ENCODE results near the gene GPR31. TPM values are rescaled to one million over a fixed set of nuclear protein-coding genes. Genes with fewer than 3 reads are reported as not detected.
A peak's percentile ranks its signal among the peaks of the same experiment; 100 is the strongest.
"Not testable (repeated sequence)": the region's sequence is repeated elsewhere in the genome, so short reads cannot be mapped to it uniquely, and the experiment has no call there.

The GPR31 gene
- total RNA-seq, 1 experiment from 2014 or later: not detected

- POLR2A ChIA-PET; CTCF ChIA-PET; H3K4me1 Mint-ChIP-seq; H3K27ac Mint-ChIP-seq; H3K36me3 Mint-ChIP-seq; H3K9me3 Mint-ChIP-seq; ATAC-seq; H3K4me3 Mint-ChIP-seq; H3K27me3 Mint-ChIP-seq (ENCODE audit: low read depth); DNase-seq (ENCODE audit: low spot score): not testable (repeated sequence)
Observed at GRCh38 chr6:167204059-167204348, 46.2 kb upstream of the GPR31 start.

- H3K4me1 Mint-ChIP-seq; H3K9me3 Mint-ChIP-seq; H3K4me3 Mint-ChIP-seq; H3K27ac Mint-ChIP-seq; POLR2A ChIA-PET; H3K36me3 Mint-ChIP-seq; DNase-seq (ENCODE audit: low spot score); CTCF ChIA-PET; H3K27me3 Mint-ChIP-seq (ENCODE audit: low read depth); ATAC-seq: not testable (repeated sequence)
Observed at GRCh38 chr6:167203261-167204058, 45.7 kb upstream of the GPR31 start.

- H3K27ac Mint-ChIP-seq; H3K27me3 Mint-ChIP-seq (ENCODE audit: low read depth); DNase-seq (ENCODE audit: low spot score); H3K4me1 Mint-ChIP-seq; H3K9me3 Mint-ChIP-seq; H3K4me3 Mint-ChIP-seq; POLR2A ChIA-PET; H3K36me3 Mint-ChIP-seq: not testable (repeated sequence)
- CTCF ChIA-PET: interaction anchor here (1.0 kb wide), 1 partner anchor 149 kb away, joined by 3 read pairs; no protein-coding TSS in a partner anchor
- ATAC-seq: peak; percentile 92
Observed at GRCh38 chr6:167202613-167203012, 44.8 kb upstream of the GPR31 start.

GRCh38 chr6:167200806-167201205 is 43.0 kb upstream of the GPR31 start:
- peaks cover 2% of the 10 kb centered on the region for H3K4me1 Mint-ChIP-seq
- no peak overlapping the region for H3K4me3 Mint-ChIP-seq
- POLR2A ChIA-PET: no interaction called here
- no peak for DNase-seq (ENCODE audit: low spot score)
- 0 out of 2 replicates have a peak, but pooled peaks cover 7% of the 10 kb centered on the region for H3K9me3 Mint-ChIP-seq
- no peak for ATAC-seq
- TF ChIP-seq ZNF532 (CRISPR knock-in tag; IDR thresholded peaks at IDR 0.05; ENCODE audit: borderline replicate concordance): no peak
- no peaks in the 10 kb centered on the region for H3K36me3 Mint-ChIP-seq
- no peaks in the 10 kb centered on the region; the same call in 1 of the 2 replicates for H3K27me3 Mint-ChIP-seq (ENCODE audit: low read depth)
- CTCF ChIA-PET: no interaction called here
- no peak overlapping the region for H3K27ac Mint-ChIP-seq

GRCh38 chr6:167195941-167196610 is 38.3 kb upstream of the GPR31 start:
- DNase-seq (ENCODE audit: low spot score); H3K27ac Mint-ChIP-seq; H3K4me3 Mint-ChIP-seq; POLR2A ChIA-PET; H3K4me1 Mint-ChIP-seq; H3K27me3 Mint-ChIP-seq (ENCODE audit: low read depth); CTCF ChIA-PET; H3K9me3 Mint-ChIP-seq; H3K36me3 Mint-ChIP-seq: not testable (repeated sequence)
- ATAC-seq: peak; percentile 75

- ATAC-seq; POLR2A ChIA-PET; H3K4me1 Mint-ChIP-seq; DNase-seq (ENCODE audit: low spot score); H3K27me3 Mint-ChIP-seq (ENCODE audit: low read depth); CTCF ChIA-PET; H3K36me3 Mint-ChIP-seq; H3K27ac Mint-ChIP-seq; H3K4me3 Mint-ChIP-seq: not testable (repeated sequence)
- H3K9me3 Mint-ChIP-seq: peaks cover 18% of the 10 kb centered on the region
Observed at GRCh38 chr6:167193515-167194125, 35.8 kb upstream of the GPR31 start.

GRCh38 chr6:167191043-167191583 is 33.3 kb upstream of the GPR31 start:
- H3K9me3 Mint-ChIP-seq: peaks cover 18% of the 10 kb centered on the region
- POLR2A ChIA-PET, CTCF ChIA-PET: not testable (repeated sequence)

GRCh38 chr6:167187275-167187674 is 29.5 kb upstream of the GPR31 start:
- H3K4me1 Mint-ChIP-seq; POLR2A ChIA-PET; H3K27ac Mint-ChIP-seq; H3K4me3 Mint-ChIP-seq; CTCF ChIA-PET; DNase-seq (ENCODE audit: low spot score); H3K36me3 Mint-ChIP-seq; H3K27me3 Mint-ChIP-seq (ENCODE audit: low read depth); ATAC-seq: not testable (repeated sequence)
- peaks cover 18% of the 10 kb centered on the region for H3K9me3 Mint-ChIP-seq

More at GRCh38 chr6:167191043-167191583, 33.3 kb upstream of the GPR31 start:
- H3K27me3 Mint-ChIP-seq (ENCODE audit: low read depth); H3K4me1 Mint-ChIP-seq; H3K27ac Mint-ChIP-seq; ATAC-seq; DNase-seq (ENCODE audit: low spot score); H3K36me3 Mint-ChIP-seq; H3K4me3 Mint-ChIP-seq: not testable (repeated sequence)

- H3K27me3 Mint-ChIP-seq (ENCODE audit: low read depth); ATAC-seq; H3K27ac Mint-ChIP-seq; H3K4me1 Mint-ChIP-seq; H3K36me3 Mint-ChIP-seq; H3K4me3 Mint-ChIP-seq; CTCF ChIA-PET; DNase-seq (ENCODE audit: low spot score); POLR2A ChIA-PET; H3K9me3 Mint-ChIP-seq: not testable (repeated sequence)
Observed at GRCh38 chr6:167185101-167185500, 27.3 kb upstream of the GPR31 start.

GRCh38 chr6:167182913-167183314 is 25.1 kb upstream of the GPR31 start:
- DNase-seq (ENCODE audit: low spot score); H3K9me3 Mint-ChIP-seq; H3K4me1 Mint-ChIP-seq; H3K36me3 Mint-ChIP-seq; POLR2A ChIA-PET; CTCF ChIA-PET; H3K27me3 Mint-ChIP-seq (ENCODE audit: low read depth); H3K4me3 Mint-ChIP-seq; H3K27ac Mint-ChIP-seq: not testable (repeated sequence)
- ATAC-seq: peak; percentile 87
